Right hindlimb (tissue), 1 donor: ENCODE measurements around the gene GNB1.
"Not testable (repeated sequence)": the region's sequence is repeated elsewhere in the genome, so short reads cannot be mapped to it uniquely, and the experiment has no call there.

ENCODE experiments used
- DNase-seq: peaks from one replicate; pipeline ENCODE4 v3.0.0-alpha.2; 2018

Gene GNB1

GRCh38 chr1:1889090-1889750, 1.7 kb downstream of the GNB1 start:
- DNase-seq = no peak

DNA sequence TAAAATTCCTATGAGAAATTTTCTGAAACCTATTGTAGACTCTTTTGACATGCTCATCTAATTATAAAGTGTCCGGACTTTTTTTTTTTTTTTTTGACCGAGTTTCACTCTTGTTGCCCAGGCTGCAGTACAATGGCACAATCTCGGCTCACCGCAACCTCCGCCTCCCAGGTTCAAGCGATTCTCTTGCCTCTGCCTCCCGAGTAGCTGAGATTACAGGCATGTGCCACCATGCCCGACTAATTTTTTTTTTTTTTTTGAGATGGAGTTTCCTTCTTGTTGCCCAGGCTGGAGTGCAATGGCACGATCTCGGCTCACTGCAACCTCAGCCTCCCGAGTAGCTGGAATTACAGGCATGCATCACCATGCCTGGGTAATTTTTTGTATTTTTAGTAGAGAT, 7.0 kb downstream of the GNB1 start:
- not testable (repeated sequence) for DNase-seq

DNA sequence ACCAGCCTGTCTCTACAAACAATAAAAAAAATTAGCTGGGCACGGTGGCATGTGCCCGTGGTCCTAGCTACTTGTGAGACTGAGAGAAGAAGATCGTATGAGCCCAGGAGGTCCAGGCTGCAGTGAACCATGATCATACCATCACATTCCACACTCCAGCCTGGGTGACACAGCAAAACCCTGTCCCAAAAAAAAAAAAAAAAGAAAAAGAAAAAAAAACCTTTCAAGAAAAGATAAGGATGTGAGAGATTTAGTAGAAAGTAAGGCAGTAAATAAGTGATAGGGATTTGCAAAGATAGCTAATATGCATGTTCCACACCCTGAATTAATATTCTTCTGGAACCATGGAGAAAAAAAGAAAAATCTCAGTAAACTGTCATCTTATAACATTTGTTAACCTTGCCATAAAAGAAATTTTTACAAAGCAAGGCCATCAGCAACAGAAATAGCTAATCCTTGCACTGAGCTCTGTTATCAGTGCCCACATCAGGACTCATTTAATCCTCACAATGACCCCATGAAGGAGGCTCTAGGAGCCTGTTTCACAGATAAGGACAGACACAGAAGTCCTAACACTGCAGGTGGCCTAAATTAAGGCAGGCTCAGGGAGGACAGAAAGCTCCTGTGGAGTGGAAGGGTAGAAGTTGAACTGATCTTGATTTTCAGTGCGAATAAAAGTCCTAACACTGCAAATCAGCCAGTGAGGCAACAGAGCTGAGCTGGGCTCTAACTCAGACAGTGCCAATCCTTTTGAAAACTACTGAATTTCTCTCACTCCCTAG, 7.6 kb downstream of the GNB1 start:
- DNase-seq = no peak

DNA sequence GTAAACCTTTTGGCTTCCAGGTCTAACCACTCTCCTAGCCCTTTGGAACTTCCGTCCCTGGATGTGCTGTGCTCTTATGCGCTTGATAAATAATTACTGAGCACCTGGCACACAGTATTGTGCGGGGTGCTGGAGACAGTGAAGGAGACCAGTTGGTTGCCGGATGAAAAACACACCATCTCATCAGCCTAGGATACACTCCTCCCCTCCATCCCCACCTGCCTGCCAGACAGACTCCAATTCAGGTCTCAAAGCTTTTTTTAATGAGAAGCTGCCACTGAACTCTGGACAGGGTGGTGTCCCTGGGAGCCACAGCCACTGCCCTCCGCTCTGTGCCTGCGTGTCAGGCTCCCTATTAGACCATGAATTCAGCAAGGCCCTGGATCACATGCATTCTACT, 9.2 kb downstream of the GNB1 start:
- DNase-seq = no peak

DNA sequence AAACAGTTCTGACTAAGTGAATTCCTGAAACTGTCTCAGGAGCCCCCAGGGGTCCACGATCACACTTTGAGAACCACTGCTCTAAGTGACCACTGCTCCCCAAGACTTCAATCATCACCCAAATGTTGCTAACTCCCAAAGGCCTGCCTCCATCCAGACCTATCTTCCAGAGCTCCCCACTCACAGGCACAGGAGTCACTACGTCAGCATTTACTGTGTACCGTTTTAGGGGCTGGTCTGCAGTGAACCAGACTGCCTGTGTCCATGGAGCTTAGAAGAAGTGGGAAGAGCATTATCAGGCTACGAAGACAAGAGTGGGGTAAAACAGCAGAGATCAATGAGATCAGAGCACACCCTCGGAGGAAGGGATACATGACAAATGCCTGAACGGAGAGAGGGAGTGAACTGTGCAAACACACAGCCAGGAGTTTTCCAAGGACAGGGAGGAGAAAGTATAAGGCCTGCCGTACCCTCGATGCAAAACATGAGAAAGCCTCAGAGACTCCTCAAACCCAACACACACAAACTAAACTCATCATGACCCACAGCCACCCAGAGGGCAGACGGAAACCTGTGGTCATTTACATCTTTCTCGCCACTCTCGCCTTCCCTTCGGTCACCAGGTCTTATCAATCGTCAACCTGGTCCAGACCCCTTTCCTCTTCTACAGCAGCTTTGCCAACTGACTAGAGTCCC, 10.1 kb downstream of the GNB1 start:
- no peak for DNase-seq

- no peak for DNase-seq
These were observed 10.9 kb downstream of the GNB1 start for GRCh38 chr1:1879942-1880341.

GRCh38 chr1:1877865-1878436, 12.9 kb downstream of the GNB1 start:
- no peak for DNase-seq

- no peak for DNase-seq
These were observed 14.5 kb downstream of the GNB1 start for GRCh38 chr1:1876335-1876930.

DNA sequence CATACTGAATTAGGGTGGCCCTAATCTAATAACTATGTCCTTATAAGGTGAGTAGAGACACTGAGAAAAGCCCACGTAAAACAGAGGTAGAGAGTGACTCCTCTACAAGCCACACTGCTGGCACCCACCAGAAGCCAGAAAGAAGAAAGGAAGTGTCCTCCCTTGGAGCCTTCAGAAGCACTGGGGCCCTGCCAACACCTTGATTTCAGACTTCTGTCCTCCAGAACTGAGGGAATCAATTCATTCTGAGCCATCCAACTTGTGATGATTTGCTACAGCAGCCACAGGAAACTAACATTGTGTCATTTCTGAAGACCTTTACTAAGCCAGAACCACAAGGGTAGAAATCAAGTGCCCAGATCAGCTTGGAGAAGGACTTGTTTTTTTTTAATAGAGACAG, 15.0 kb downstream of the GNB1 start:
- DNase-seq = no peak

- no peak for DNase-seq
These were observed 16.0 kb downstream of the GNB1 start for GRCh38 chr1:1874901-1875300.

GRCh38 chr1:1873186-1873585, 17.7 kb downstream of the GNB1 start:
- no peak for DNase-seq

DNA sequence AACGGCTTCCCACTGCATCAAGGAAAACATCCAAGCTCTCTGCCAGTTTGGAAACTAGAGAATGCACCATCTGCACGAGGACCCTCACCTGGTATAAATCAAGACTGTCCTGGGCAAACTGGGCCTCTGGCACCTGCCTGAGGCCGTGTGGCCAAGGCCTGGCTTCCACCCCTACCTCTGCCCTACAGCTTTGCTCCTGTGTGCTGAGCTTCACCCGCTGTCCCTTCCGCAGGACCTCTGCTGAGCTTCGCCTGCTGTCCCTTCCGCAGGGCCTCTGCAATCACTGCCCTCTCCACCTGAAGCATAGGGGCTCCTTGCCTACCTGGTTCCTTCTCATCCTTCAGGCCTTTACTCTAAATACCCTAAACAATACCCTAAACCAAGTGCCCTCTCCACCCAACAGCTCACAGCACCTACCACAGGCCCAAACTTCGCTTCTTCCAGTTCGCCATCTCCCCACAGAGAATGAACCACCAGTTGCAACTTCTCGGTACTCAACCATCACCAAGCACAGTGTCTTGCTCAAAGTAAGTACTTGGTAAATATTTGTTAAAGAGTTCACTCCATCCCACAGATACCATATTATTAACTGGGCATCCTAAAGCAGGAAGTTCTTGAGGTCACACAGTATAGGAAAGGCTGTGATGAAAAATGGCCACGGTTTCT, 18.4 kb downstream of the GNB1 start:
- DNase-seq = no peak

DNA sequence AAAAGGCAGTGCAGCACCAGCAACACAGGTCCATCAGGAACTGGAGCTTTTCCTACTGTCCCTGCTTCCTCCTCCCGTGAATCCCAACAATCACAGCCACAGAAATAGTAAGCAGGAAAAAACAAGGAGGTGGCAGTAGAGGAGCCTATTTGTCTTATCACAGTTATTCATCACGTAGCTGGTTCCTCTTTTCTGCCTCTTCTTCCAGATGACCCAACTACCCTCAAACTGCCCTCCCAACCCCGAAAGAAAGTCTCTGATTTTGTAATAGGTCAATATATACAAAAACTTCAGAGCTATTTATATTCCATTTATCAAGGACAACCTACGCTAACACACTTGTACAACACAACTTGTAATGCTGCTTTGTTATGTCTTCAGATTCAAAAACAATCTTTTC, 21.4 kb downstream of the GNB1 start:
- no peak for DNase-seq

GRCh38 chr1:1867164-1867563, 23.7 kb downstream of the GNB1 start:
- DNase-seq = no peak

DNA sequence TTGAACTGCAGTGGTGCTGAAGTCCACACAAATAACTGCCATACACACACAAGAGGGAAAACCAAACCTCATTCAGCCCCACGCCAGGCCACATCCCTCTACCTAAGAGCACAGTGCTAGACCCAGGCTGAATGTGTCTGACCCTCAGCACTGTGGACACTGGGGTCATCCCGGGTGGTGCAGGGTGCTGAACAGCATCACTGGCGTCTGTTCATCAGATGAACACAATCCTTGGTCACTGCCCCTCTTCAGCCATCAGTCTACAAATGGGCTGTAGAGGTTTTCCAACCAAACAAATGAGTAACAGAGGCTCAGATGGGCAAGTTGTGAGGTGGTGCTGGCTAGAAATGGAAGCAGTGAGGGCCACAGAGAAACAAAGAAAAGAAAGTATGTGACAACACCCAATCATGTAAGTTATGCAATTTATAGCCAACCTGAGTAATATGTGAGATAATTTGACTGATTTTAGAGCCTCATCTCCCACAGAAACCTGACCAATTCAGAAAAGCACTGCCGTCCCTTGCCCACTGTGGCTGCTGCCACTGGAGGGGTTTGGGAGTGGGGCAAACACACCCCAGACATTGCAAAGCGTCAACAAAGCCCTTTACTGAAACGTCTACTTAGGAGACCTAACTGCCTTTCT, 27.9 kb downstream of the GNB1 start:
- no peak for DNase-seq

DNA sequence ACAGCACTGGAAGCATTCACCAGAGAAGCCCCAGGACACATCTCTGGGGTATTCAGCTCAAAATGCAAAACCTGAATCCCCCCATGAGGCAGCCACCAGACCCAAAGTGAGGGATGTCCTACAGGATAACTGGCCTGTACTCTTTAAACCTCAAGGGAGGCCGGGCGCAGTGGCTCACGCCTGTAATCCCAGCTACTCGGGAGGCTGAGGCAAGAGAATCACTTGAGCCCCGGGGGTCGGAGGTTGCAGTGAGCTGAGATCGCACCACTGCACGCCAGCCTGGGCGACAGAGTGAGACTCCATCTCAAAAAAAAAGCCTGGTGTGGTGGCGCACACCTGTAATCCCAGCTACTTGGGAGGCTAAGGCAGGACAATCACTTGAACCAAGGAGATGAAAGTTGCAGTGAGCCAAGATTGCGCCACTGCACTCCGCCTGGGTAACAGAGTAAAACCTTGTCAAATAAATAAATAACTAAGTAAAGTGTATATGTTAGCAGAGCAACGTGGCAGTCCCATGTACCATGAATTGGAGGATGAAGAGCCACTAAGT, 29.1 kb downstream of the GNB1 start:
- not testable (repeated sequence) for DNase-seq

GRCh38 chr1:1861339-1861730, 29.6 kb downstream of the GNB1 start:
- DNase-seq = no peak

GRCh38 chr1:1859970-1860697, 30.8 kb downstream of the GNB1 start:
- not testable (repeated sequence) for DNase-seq

GRCh38 chr1:1858382-1859086, 32.4 kb downstream of the GNB1 start:
- DNase-seq = peak; percentile 76

DNA sequence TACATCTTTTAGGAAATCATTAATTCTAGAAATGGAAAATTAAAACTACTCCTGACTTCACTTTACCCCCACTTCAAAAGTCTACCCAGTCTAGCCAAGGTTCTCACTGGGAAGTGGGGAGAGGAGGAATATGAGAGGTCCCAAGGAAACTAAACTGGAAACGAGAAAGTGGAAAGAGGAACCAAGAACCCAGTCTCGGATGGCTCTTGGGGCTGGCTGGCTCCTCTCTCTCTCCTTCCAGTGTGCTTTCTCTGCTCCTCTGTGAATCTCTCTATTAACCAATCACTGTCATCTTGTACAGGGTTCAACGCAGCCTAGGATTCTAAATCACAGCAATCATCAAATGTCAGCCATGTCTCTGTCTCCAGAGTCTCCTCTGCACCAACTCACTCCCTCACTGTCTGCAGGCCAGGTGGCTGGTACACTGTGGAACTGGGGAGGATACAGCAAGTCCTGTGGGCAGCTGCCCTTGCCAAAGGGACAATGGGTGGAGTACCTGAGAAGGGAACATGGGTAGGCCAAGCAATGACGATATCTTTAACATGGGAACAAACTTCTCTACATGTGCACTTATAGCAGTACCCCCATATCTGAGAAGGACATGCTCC, 33.7 kb downstream of the GNB1 start:
- no peak for DNase-seq
